Measurements from ENCODE around the gene LOC101059915.
"Not testable (repeated sequence)": the region's sequence is repeated elsewhere in the genome, so short reads cannot be mapped to it uniquely, and the experiment has no call there.

DNA sequence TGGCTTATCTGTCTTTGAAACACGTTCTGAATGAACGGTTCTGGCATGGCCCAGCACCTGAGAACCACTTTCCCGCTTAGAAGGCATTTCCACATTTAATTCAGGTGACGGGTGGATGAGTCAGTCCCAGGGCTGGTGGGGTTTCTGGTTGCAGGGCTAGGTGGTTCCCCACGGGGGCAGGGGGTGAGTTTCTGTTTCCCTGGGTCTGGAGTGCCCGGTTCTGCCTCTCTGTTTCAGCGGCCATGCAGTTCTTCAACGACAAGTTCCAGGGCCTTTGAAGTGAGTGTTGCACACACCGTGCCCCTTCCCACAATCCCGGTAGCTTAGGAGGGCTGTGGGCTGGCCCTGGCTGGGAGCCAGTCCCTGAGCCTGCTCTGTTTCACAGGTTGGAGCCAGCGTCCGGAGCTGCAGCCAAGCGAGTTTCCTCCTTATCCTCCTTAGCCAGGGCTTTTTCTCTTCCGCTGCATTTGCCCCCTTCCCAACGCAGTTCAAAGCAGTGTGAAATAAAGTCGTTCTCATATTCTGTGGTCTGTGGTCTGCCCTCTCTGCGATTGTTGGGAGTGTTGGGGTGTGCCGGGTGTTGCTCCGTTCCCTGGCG lies 53.0 kb downstream of the LOC101059915 start:
- not testable (repeated sequence) for TF ChIP-seq CTCF (IDR thresholded peaks at IDR 0.05 in 2 of 3, conservative IDR thresholded peaks at IDR 0.05 in 1 of 3; ENCODE audit: borderline replicate concordance in 1 of 3, insufficient read depth in 1 of 3, low read depth in 2 of 3, low read length in 2 of 3); ZBTB33 (IDR thresholded peaks at IDR 0.05; ENCODE audit: extremely low read depth, insufficient replicate concordance, low read length)

Data from HCT116 (cell line).